Thyroid gland (tissue), 4 donors: ENCODE measurements around the gene HCK.

ENCODE experiments used
- POLR2A ChIP-seq, 2 donors: fragments of 450-650 bp; IDR thresholded peaks; one replicate each; pipeline ENCODE4 v1.6.1; 2017; ENCODE audit warnings: antibody characterized with exemption in 2 of 2, mild to moderate bottlenecking in 2 of 2, moderate library complexity in 1 of 2
- TF ChIP-seq, protein P1 (sequence below), 6 experiments: fragments of 200-600 bp in 3 of 6; fragments of 450-650 bp in 3 of 6; sonication (generic) in 3 of 6; IDR thresholded peaks; one replicate each; pipeline ENCODE4 v1.5.1; 2016 to 2019; ENCODE audit warnings: antibody characterized with exemption in 6 of 6, mild to moderate bottlenecking in 2 of 6, inconsistent platforms in 1 of 6, moderate library complexity in 1 of 6

DNA sequence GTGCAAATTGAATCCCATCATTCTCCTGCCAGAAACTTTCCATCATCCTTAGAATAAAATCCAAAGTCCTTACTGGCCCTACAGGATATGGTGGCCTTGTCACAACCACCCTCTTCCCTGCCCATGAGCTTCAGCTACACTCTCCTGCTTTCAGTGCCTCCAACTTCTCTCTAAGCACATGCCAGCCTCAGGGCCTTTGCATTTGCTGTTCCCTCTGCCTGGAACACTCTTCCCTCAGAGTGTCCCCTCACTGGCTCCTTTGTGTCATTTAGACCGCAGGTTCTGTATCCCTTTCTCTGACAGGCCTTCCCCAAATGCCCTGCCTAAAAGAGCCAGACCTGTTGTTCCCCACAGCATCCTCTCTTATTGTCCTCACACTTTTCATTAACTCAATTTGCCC, 18.2 kb downstream of the HCK start:
- TF ChIP-seq POLR2A (IDR thresholded peaks at IDR 0.05): no peak
- TF ChIP-seq, protein P1, sequence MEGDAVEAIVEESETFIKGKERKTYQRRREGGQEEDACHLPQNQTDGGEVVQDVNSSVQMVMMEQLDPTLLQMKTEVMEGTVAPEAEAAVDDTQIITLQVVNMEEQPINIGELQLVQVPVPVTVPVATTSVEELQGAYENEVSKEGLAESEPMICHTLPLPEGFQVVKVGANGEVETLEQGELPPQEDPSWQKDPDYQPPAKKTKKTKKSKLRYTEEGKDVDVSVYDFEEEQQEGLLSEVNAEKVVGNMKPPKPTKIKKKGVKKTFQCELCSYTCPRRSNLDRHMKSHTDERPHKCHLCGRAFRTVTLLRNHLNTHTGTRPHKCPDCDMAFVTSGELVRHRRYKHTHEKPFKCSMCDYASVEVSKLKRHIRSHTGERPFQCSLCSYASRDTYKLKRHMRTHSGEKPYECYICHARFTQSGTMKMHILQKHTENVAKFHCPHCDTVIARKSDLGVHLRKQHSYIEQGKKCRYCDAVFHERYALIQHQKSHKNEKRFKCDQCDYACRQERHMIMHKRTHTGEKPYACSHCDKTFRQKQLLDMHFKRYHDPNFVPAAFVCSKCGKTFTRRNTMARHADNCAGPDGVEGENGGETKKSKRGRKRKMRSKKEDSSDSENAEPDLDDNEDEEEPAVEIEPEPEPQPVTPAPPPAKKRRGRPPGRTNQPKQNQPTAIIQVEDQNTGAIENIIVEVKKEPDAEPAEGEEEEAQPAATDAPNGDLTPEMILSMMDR (IDR thresholded peaks at IDR 0.05): no peak
